Effector memory CD4-positive, alpha-beta T cell (primary cell): ENCODE results near the gene WDHD1.
A peak's percentile ranks its signal among the peaks of the same experiment; 100 is the strongest.
"Not testable (repeated sequence)": the region's sequence is repeated elsewhere in the genome, so short reads cannot be mapped to it uniquely, and the experiment has no call there.

Source experiments
- DNase-seq, 3 donors: peaks; one replicate each; pipeline ENCODE4 v3.0.0-alpha.2; 2020
- H3K27ac ChIP-seq: 2 replicates; pipeline ENCODE4 v1.7.0; 2013; ENCODE audit warnings: mild to moderate bottlenecking, low read length, moderate library complexity; ENCODE audit not compliant: insufficient read depth, poor library complexity, severe bottlenecking
- H3K27me3 ChIP-seq: replicated peaks from 2 replicates; pipeline ENCODE4 v1.7.0; 2013; ENCODE audit warnings: mild to moderate bottlenecking, low read length; ENCODE audit not compliant: insufficient read depth, control insufficient read depth, poor library complexity, severe bottlenecking
- H3K36me3 ChIP-seq: 2 replicates; pipeline ENCODE4 v1.7.0; 2013; ENCODE audit warnings: mild to moderate bottlenecking, low read length, moderate library complexity; ENCODE audit not compliant: control insufficient read depth, insufficient read depth
- H3K4me1 ChIP-seq: 2 replicates; pipeline ENCODE4 v1.7.0; 2013; ENCODE audit warnings: low read length, mild to moderate bottlenecking; ENCODE audit not compliant: control insufficient read depth, insufficient read depth, poor library complexity, severe bottlenecking
- H3K4me3 ChIP-seq: 2 replicates; pipeline ENCODE4 v1.7.0; 2013; ENCODE audit warnings: low read length, low read depth, mild to moderate bottlenecking; ENCODE audit not compliant: insufficient read depth, poor library complexity, severe bottlenecking
- H3K9me3 ChIP-seq: 2 replicates; pipeline ENCODE4 v1.7.0; 2013; ENCODE audit warnings: mild to moderate bottlenecking, low read length, moderate library complexity; ENCODE audit not compliant: control insufficient read depth

The WDHD1 gene

DNA sequence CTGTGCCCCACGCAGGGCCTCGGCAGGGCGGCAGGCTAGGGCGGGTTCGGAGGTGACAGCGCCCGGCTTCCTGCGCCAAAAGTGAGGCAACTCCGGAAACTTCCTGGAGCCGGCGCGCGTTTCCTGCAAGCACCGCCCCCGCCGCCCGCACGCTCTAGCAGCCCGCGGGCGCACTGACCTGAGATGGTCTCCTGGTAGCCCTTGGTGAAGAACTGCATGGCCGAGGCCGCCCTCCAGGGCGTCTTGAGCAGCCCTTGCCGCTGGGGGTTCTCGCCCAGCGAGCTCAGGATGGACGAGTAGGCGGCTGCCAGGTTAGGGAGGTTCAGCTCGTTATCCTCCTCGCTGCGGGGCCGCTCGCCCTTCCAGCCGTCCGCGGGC, 124.8 kb downstream of the WDHD1 start:
- no peaks in the 10 kb centered on the region for H3K36me3 ChIP-seq
- DNase-seq, result peak; percentile 74 to 75 (median 74)
- H3K4me3 ChIP-seq, result peak overlapping the region; percentile 84
- peak overlapping the region; percentile 91 for H3K27ac ChIP-seq
- peaks cover 10% of the 10 kb centered on the region for H3K4me1 ChIP-seq
- H3K9me3 ChIP-seq, result no peaks in the 10 kb centered on the region
- no peaks in the 10 kb centered on the region for H3K27me3 ChIP-seq

- peak in 1 of 3 donors; percentile 4 for DNase-seq
Observed at GRCh38 chr14:54901380-54902142, 125.3 kb downstream of the WDHD1 start.

GRCh38 chr14:54899573-54899972, 127.3 kb downstream of the WDHD1 start:
- Histone ChIP-seq H3K4me1 (peaks cover 10% of the 10 kb centered on the region), H3K4me3 (no peak overlapping the region), H3K27me3 (no peaks in the 10 kb centered on the region), H3K36me3 (no peaks in the 10 kb centered on the region), H3K9me3 (no peaks in the 10 kb centered on the region), H3K27ac (no peak overlapping the region)
- no peak for DNase-seq

More at GRCh38 chr14:54901380-54902142, 125.3 kb downstream of the WDHD1 start:
- no peaks in the 10 kb centered on the region for H3K27me3 ChIP-seq
- peak overlapping the region; percentile 91 for H3K27ac ChIP-seq
- H3K4me1 ChIP-seq, result peaks cover 10% of the 10 kb centered on the region
- no peaks in the 10 kb centered on the region for H3K9me3 ChIP-seq
- peak overlapping the region; percentile 84 for H3K4me3 ChIP-seq
- H3K36me3 ChIP-seq, result no peaks in the 10 kb centered on the region

- not testable (repeated sequence) for H3K27ac ChIP-seq, H3K4me1 ChIP-seq, DNase-seq, H3K9me3 ChIP-seq, H3K4me3 ChIP-seq, H3K36me3 ChIP-seq, H3K27me3 ChIP-seq
Observed at GRCh38 chr14:54897809-54898555, 128.9 kb downstream of the WDHD1 start.

GRCh38 chr14:54895683-54896082, 131.2 kb downstream of the WDHD1 start:
- Histone ChIP-seq H3K4me1 (peaks cover 4% of the 10 kb centered on the region), H3K9me3 (no peaks in the 10 kb centered on the region), H3K27ac (no peak overlapping the region), H3K27me3 (no peaks in the 10 kb centered on the region), H3K4me3 (no peak overlapping the region), H3K36me3 (no peaks in the 10 kb centered on the region)
- DNase-seq, result no peak

DNA sequence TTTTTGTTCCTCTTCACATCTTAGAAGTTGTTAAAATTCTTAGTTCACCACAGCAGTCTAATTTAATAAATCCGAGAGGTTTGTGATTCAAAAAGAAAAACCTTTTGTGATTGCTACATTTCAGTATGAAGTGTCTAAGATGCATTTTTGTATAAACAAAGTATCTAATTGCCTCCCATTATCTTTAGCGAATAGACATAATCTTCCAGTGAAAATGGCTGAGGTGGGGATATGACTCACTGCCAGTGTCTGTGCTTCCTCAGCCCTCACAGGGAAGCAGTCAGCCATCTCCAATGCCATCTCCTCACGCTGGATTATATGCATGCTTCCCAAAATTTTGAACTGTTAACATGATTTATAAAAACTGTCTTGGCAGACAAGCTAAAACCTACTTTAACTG, 131.9 kb downstream of the WDHD1 start:
- DNase-seq, result no peak
- no peak overlapping the region for H3K4me3 ChIP-seq

DNA sequence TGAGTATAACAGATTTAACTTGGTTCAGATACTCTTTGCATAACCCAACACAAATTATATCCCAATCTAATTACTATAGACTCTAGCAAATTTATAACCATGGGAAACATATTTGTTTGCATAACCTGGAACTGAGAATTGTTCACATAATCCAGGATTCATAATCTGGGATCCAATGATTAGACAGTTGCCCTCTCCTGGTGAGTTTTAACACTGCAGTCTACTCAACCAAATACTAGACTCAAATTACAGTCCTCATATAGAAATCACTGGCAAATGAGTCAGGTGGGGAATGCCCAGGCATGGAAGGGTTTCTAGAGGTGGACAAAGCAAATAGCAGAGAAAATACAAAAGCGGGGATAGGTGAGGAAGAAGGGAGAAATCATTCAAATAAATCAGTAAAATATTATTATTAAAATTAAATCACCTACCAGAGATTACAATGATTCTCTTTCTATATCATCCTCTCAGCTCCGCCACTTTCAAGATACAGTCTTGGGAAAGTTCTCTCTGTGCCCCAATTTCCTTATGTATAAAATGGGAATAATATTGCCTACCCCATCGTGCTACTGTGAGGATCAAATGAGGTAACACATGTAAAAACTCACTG, 133.6 kb downstream of the WDHD1 start:
- Histone ChIP-seq H3K9me3 (no peaks in the 10 kb centered on the region), H3K27ac (no peak overlapping the region), H3K36me3 (no peaks in the 10 kb centered on the region), H3K4me1 (no peaks in the 10 kb centered on the region), H3K27me3 (no peaks in the 10 kb centered on the region), H3K4me3 (no peak overlapping the region)
- DNase-seq, result no peak

More for the DNA sequence above, 131.9 kb downstream of the WDHD1 start:
- Histone ChIP-seq H3K27me3 (no peaks in the 10 kb centered on the region), H3K36me3 (no peaks in the 10 kb centered on the region), H3K4me1 (no peaks in the 10 kb centered on the region), H3K9me3 (no peaks in the 10 kb centered on the region), H3K27ac (no peak overlapping the region)

DNA sequence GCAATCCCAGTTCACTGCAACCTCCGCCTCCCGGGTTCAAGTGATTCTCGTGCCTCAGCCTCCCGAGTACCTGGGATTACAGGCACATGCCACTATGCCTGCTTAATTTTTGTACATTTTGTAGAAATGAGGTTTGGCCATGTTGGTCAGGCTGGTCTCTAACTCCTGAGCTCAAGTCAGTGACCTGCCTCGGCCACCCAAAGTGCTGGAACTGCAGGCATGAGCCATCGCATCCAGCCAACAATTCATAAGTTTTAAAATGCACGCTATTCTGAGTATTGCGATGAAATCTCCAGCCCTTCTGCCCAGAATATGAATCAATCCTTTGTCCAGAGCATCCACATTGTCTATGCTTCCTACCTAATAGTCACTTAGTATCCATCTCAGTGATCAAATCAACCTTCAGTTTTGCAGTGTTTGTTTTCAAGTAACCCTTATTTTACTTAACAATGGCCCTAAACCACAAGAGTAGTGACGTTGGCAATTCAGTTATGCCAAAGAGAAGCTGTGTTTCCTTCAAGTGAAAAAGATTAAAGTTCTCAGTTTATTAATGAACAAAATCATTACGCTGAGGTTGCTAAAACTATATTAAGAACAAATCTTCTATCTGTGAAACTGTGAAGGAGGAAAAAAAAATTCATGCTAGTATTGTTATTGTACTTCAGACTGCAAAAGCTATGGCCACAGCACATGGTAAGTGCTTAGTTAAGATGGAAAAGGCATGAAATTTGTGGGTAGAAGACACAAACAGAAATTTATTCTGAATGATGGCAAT, 135.2 kb downstream of the WDHD1 start:
- no peak for DNase-seq
- Histone ChIP-seq H3K4me3 (no peak overlapping the region), H3K36me3 (no peaks in the 10 kb centered on the region), H3K27me3 (no peaks in the 10 kb centered on the region), H3K4me1 (no peaks in the 10 kb centered on the region), H3K9me3 (no peaks in the 10 kb centered on the region), H3K27ac (no peak overlapping the region)

DNA sequence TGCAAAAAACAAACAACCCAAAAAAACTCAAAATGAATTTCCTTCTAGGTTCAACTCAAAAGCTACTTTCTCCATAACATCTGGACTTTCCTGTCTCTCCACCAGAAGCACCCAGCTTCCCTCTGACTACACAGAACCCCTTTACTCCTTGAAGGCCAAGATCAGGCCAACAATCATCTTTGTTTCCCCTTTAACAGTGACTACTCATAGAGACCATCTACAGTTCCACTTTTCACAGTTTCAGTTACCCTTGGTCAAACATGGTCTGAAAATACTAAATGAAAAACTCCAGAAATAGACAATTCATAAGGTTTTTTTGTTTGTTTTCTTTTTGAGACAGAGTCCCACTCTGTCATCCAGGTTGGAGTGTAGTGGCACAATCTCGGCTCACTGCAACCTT, 136.1 kb downstream of the WDHD1 start:
- Histone ChIP-seq H3K27me3 (no peaks in the 10 kb centered on the region), H3K4me1 (no peaks in the 10 kb centered on the region), H3K4me3 (no peak overlapping the region), H3K9me3 (no peaks in the 10 kb centered on the region), H3K36me3 (no peaks in the 10 kb centered on the region), H3K27ac (no peak overlapping the region)
- no peak for DNase-seq
